RPMI7951 (cell line): ENCODE data around the gene ZNF558. TPM values are rescaled to one million over a fixed set of nuclear protein-coding genes. Genes with fewer than 3 reads are reported as not detected.
"Not testable (repeated sequence)": the region's sequence is repeated elsewhere in the genome, so short reads cannot be mapped to it uniquely, and the experiment has no call there.

Experiments
- DNase-seq: peaks from one replicate; pipeline ENCODE4 v3.0.0-alpha.2; 2012; ENCODE audit warnings: low read depth
- total RNA-seq: library from RNA; depleted of rRNA; stranded (reverse); fragments of >200 nt; shearing (Covaris generic); gene quantifications from 2 replicates; pipeline ENCODE4 v1.2.3, GENCODE V29; 2014; rRNA removed

Gene ZNF558
- total RNA-seq, 1 experiment from 2014 or later = 10.6 TPM

- no peak for DNase-seq
These were observed 25.4 kb downstream of the ZNF558 start for GRCh38 chr19:8806661-8807060.

DNA sequence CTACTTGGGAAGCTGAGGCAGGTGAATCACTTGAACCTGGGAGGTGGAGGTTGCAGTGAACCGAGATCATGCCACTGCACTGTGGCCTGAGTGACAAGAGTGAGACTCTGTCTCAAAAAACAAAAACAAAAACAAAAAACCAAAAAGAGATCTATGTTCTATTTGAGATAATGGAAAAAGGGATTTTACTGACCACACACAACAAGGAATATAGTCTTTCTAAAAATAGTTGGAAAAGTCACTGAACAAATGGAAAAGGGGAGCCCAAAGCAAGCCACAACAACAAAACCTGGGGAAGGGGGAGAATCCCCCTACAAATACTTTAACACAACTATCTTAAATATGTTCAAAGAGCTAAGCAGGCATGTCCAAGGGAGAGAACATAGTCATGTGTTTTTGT lies 37.3 kb downstream of the ZNF558 start:
- no peak for DNase-seq

- not testable (repeated sequence) for DNase-seq
These were observed 58.5 kb downstream of the ZNF558 start for GRCh38 chr19:8773587-8773986.

- DNase-seq = not testable (repeated sequence)
These were observed 62.8 kb downstream of the ZNF558 start for GRCh38 chr19:8769265-8769664.

DNA sequence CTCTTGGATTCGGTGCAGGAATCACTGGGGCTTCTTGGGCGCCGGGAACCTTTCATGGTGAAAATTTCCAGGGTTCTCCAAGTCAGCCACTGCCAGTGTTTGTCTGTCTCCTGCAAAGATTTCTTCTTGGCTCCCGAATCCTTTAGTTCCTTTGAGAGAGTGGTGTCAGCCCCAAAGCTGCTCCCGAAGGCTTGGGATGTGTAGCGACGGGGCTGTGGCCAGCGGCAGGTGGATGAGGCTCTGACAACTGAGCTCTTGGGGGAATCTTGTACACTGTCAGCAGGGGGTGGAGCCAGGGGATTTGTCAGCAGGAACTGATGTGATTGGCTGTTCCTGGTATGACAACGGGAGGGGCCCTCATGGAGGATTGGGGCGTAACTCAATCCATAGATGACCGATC lies 64.8 kb downstream of the ZNF558 start:
- not testable (repeated sequence) for DNase-seq

Other genes with a start within 250 kb of the ZNF558 start
- gene ADAMTS10, start 221.6 kb downstream of the ZNF558 start, total RNA-seq = not detected in 2 replicates
- gene NFILZ, start 201.7 kb downstream of the ZNF558 start, total RNA-seq = not detected in 2 replicates
- not detected in 2 replicates for gene ACTL9, start 133.5 kb downstream of the ZNF558 start, total RNA-seq
- gene OR2Z1, start 110.7 kb downstream of the ZNF558 start, total RNA-seq = not detected in 2 replicates
- gene MBD3L1, start 73 bp upstream of the ZNF558 start, total RNA-seq = not detected in 2 replicates
- not detected in 2 replicates for gene MUC16, start 178.1 kb upstream of the ZNF558 start, total RNA-seq